RWPE1 (cell line): ENCODE measurements around the gene SUN2.

ENCODE experiments used
- CTCF ChIA-PET: fragments of 350-600 bp; sonication (Branson Sonifier 250); formaldehyde crosslinking; extraction: SDS; loops from one replicate; lab custom pipeline; 2021; lab: Yijun Ruan, JAX
- POLR2A ChIA-PET: fragments of 400-600 bp; formaldehyde crosslinking; extraction: SDS; loops from one replicate; lab custom pipeline; 2020; ENCODE audit warnings: antibody characterized with exemption; ENCODE audit not compliant: low non-redundant PET; lab: Yijun Ruan, JAX
- DNase-seq: peaks from one replicate; pipeline ENCODE4 v3.0.0; 2012; ENCODE audit warnings: low spot score
- H3K27ac ChIP-seq: fragments of 450-650 bp; 2 replicates; pipeline ENCODE4 v1.5.1; 2017
- TF ChIP-seq, protein P1 (sequence below): fragments of 450-650 bp; conservative IDR thresholded peaks from 2 replicates; pipeline ENCODE4 v1.5.1; 2017; ENCODE audit warnings: low read depth, mild to moderate bottlenecking

The SUN2 gene

DNA sequence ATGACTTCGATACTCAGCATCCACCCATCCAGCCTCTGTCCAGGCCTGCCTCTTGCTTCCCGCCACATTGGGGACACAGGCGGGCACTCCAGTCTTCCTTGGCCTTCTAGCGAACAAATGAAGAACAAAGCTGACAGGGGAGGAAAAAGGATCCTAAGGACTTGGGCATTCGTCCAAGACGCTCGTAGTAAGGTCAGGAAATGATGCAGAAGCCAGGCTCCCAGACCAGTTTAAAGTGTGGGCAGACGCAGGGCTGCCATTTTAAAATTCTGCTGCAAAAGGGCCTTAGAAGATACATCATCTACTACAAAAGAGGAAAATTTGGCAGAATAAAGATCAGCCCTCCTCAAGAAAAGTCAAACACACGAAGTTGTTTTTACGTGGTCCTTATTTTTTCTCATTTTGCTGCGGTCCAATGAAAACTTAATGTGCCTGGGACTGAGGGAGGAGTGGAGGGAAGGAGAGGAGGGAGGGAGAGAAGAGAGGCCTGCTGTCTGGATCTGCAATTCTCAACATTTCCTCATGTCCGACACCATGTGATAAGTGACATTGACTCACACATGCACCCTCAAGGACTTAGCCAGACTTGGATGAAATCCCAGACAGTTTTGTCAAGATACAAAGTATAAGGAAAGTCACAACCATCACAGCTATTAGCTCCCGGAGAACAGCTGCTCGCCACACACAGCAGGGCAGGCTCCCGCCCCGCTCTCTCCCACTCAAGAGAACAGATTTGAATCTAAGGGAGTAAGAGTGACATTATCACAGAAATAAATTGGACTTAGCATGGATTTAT lies 32.4 kb upstream of the SUN2 start:
- ChIA-PET POLR2A (no interaction called here), CTCF (no interaction called here)
- peak overlapping the region; percentile 62 for H3K27ac ChIP-seq
- TF ChIP-seq, protein P1, sequence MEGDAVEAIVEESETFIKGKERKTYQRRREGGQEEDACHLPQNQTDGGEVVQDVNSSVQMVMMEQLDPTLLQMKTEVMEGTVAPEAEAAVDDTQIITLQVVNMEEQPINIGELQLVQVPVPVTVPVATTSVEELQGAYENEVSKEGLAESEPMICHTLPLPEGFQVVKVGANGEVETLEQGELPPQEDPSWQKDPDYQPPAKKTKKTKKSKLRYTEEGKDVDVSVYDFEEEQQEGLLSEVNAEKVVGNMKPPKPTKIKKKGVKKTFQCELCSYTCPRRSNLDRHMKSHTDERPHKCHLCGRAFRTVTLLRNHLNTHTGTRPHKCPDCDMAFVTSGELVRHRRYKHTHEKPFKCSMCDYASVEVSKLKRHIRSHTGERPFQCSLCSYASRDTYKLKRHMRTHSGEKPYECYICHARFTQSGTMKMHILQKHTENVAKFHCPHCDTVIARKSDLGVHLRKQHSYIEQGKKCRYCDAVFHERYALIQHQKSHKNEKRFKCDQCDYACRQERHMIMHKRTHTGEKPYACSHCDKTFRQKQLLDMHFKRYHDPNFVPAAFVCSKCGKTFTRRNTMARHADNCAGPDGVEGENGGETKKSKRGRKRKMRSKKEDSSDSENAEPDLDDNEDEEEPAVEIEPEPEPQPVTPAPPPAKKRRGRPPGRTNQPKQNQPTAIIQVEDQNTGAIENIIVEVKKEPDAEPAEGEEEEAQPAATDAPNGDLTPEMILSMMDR: no peak
- DNase-seq: no peak

DNA sequence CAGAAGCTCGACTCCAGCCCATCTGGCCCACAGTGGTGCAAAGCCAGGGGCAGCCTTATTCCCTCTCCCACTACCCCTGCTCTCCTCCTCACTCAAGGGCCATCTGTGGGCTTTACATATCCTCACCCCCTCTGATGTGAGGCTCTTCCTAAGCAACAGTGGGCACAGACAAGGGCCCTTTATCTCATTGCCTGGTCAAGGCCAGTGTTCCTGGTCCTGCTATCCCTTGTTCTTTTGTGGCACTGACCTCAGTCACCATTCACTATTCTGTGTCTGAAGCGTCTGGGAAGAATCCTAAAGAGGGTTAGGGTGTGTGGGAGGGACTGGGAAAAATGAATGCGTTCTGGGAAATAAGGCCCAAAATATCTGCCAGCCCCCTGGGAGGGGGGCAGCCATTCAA lies 30.8 kb upstream of the SUN2 start:
- no peak for DNase-seq
- no peak overlapping the region for H3K27ac ChIP-seq
- POLR2A ChIA-PET: no interaction called here
- TF ChIP-seq, protein P1: no peak
- CTCF ChIA-PET: no interaction called here

DNA sequence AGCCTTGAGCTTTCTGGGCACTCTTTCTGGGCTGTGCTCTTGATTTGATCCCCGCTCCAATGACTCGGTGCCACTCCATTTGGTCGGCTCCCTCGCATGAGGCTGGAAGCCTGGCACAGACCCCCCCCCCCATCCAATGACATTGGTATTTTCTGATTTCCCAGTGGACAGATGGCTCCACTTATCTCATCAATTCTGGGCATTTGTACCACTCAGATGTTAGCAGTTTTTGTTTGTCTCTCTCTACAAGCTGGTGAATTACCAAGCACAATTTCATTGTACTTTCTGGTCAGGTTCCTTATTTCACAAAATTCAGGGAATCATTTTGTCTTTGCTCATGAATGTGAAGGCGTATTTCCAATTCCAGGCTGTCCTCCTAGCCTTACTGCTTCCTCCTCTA lies 29.1 kb upstream of the SUN2 start:
- no peak overlapping the region for H3K27ac ChIP-seq
- TF ChIP-seq, protein P1: no peak
- POLR2A ChIA-PET: no interaction called here
- CTCF ChIA-PET: no interaction called here
- no peak for DNase-seq

DNA sequence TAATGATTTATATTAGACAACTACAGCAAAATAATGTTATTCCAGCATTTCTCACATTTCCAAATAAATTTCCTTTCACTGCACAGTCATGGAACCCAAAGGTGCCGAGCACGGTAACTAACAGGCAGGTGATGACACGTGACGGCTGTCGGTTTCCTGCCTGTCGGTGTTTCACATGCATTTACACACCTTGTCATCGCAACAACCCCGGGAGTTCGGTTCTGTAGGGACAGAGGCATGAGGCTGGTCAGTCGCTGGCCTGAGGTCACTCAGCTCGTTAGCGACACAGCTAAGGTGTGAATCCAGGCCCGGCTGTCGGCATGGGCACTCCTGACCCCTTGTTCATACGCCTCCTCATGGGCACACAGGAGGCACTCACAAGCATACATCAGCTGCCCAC lies 28.2 kb upstream of the SUN2 start:
- no peak for DNase-seq
- CTCF ChIA-PET: interaction anchor here (0.6 kb wide), 1 partner anchor 170 kb away, joined by 3 read pairs; no protein-coding TSS in a partner anchor
- POLR2A ChIA-PET: no interaction called here
- H3K27ac ChIP-seq: no peak overlapping the region
- TF ChIP-seq, protein P1: no peak

GRCh38 chr22:38783095-38783615 lies 27.4 kb upstream of the SUN2 start:
- ChIA-PET POLR2A (no interaction called here), CTCF (no interaction called here)
- TF ChIP-seq, protein P1: no peak
- peak overlapping the region; percentile 52 for H3K27ac ChIP-seq
- DNase-seq: no peak

GRCh38 chr22:38782402-38783094 lies 26.8 kb upstream of the SUN2 start:
- DNase-seq: no peak
- peak overlapping the region; percentile 52 for H3K27ac ChIP-seq
- ChIA-PET CTCF (no interaction called here), POLR2A (no interaction called here)
- TF ChIP-seq, protein P1: no peak
